ENCODE measurements around the gene NABP1.

GRCh38 chr2:191666226-191666625 lies 11.7 kb upstream of the NABP1 start:
- TF ChIP-seq EZH2phosphoT487 (IDR thresholded peaks at IDR 0.05; ENCODE audit: insufficient read depth, low read depth) (no peak), EZH2 (IDR thresholded peaks at IDR 0.05; ENCODE audit: insufficient read depth, poor library complexity, severe bottlenecking) (no peak)
